Adrenal gland (tissue), 12 donors: ENCODE data around the gene PROK1. TPM values are rescaled to one million over a fixed set of nuclear protein-coding genes. Genes with fewer than 3 reads are reported as not detected.
A peak's percentile ranks its signal among the peaks of the same experiment; 100 is the strongest.

Experiments used
- DNase-seq, 7 donors: peaks; one replicate each; pipeline ENCODE4 v3.0.0-alpha.2; 2019 to 2020
- H3K27ac ChIP-seq, 5 donors: fragments of 200-600 bp; sonication (generic) in 4 of 5; 1 replicate in 3 of 5; 2 replicates in 2 of 5; pipeline versions ENCODE4 v1.5.1 to v1.8.0; 2016 to 2020; ENCODE audit warnings: mild to moderate bottlenecking in 1 of 5
- H3K27me3 ChIP-seq: fragments of 200-600 bp; 2 replicates; pipeline ENCODE4 v1.8.0; 2021
- H3K36me3 ChIP-seq, 2 donors: fragments of 200-600 bp; replicated peaks in 1 of 2; 1 replicate in 1 of 2; 2 replicates in 1 of 2; pipeline versions ENCODE4 v1.5.1 to v1.8.0; 2018 to 2022
- H3K4me1 ChIP-seq, 2 donors: fragments of 200-600 bp; replicated peaks in 1 of 2; 1 replicate in 1 of 2; 2 replicates in 1 of 2; pipeline versions ENCODE4 v1.5.1 to v1.8.0; 2018 to 2021
- H3K4me3 ChIP-seq, 4 donors: fragments of 200-600 bp; sonication (generic) in 3 of 4; one replicate each; pipeline ENCODE4 v1.5.1; 2016 to 2018
- H3K9me3 ChIP-seq, 3 donors: fragments of 200-600 bp; sonication (generic) in 1 of 3; replicated peaks in 1 of 3; 1 replicate in 2 of 3; 2 replicates in 1 of 3; pipeline versions ENCODE4 v1.5.1 to v1.8.0; 2016 to 2021
- CTCF ChIP-seq, 6 experiments: fragments of 450-650 bp in 4 of 6; fragments of 200-600 bp in 2 of 6; sonication (generic) in 1 of 6; IDR thresholded peaks; 1 replicate in 5 of 6; 2 replicates in 1 of 6; pipeline versions ENCODE4 v1.5.1 to v1.8.0; 2016 to 2021; ENCODE audit warnings: antibody characterized with exemption in 6 of 6, mild to moderate bottlenecking in 2 of 6, moderate library complexity in 1 of 6
- POLR2A ChIP-seq, 2 donors: fragments of 450-650 bp; IDR thresholded peaks; one replicate each; pipeline ENCODE4 v1.6.1; 2017; ENCODE audit warnings: antibody characterized with exemption in 2 of 2, mild to moderate bottlenecking in 2 of 2, moderate library complexity in 1 of 2
- WGBS, 4 donors: extraction: QIAGEN DNeasy Blood & Tissue Kit in 2 of 4; methylation state at CpG; one replicate each; pipeline versions ENCODE4 v1.1.5 to v1.1.7; 2013 to 2017; 5-methylcytosine and 5-hydroxymethylcytosine counted together
- intact Hi-C, 2 donors: fragments of 100-400 bp; cut with DNase I; formaldehyde crosslinking; loops; one replicate each; pipeline versions ENCODE4 v1.14.1 to v1.15.0; 2022 to 2023
- polyA plus RNA-seq, 3 donors: library from polyadenylated mRNA; stranded (reverse); fragments of 200-250 nt in 2 of 3; fragments of 350-450 nt in 1 of 3; fragmentation: Illumina TruSeq in 1 of 3; extraction: RNeasy Lipid Tissue Mini Kit (QIAGEN cat#74804) in 1 of 3; gene quantifications; one replicate each; pipeline ENCODE4 v1.2.3, GENCODE V29; 2013 to 2014
- total RNA-seq, 9 donors: library from RNA; depleted of rRNA in 4 of 9; stranded (reverse); fragments of >200 nt in 4 of 9; fragments of 120-200 nt in 1 of 9; fragmentation: NEBNext Ultra II Directional in 1 of 9; extraction: Animal tissue kit (Norgen Biotek cat#: 25700) in 1 of 9; gene quantifications; one replicate each; pipeline versions ENCODE4 v1.1.0 to v1.2.4, GENCODE V29; 2013 to 2023
- donor health status: healthy with polysubstance abuse.
- donor health status: Bipolar disorder and iron deficiency.
- donor health status: DM: yes; HTN: yes; CAD: no.
- donor health status: DM: no; HTN: no; CAD: no.
- donor health status: DM: no; HTN: no; CAD: no.
- donor health status: DM: yes; HTN: yes; CAD: no.

The PROK1 gene
- total and polyA plus RNA-seq, 12 donors = 0.76 to 12.9 (median 5.0) TPM; not detected in 1

GRCh38 chr1:110495926-110496600 lies 45.1 kb downstream of the PROK1 start:
- no peaks in the 10 kb centered on the region for H3K9me3 ChIP-seq
- 23 to 26% (median 24%) methylated on average over 8 of the region's 8 CpGs for WGBS, 4 donors
- H3K27me3 ChIP-seq = no peaks in the 10 kb centered on the region
- no peaks in the 10 kb centered on the region for H3K36me3 ChIP-seq
- H3K4me1 ChIP-seq = peaks cover 12 to 13% of the 10 kb centered on the region in 2 donors
- intact Hi-C loops = loop anchor here (10.0 kb wide), 2 partner anchors 81 to 291 kb away; no protein-coding TSS in a partner anchor
- H3K4me3 ChIP-seq = no peak overlapping the region
- DNase-seq = peak; percentile 77 to 95 (median 88)
- H3K27ac ChIP-seq = no peak overlapping the region
- TF ChIP-seq CTCF (IDR thresholded peaks at IDR 0.05) = peak; percentile 88 to 98 (median 93)
- TF ChIP-seq POLR2A (IDR thresholded peaks at IDR 0.05) = no peak

GRCh38 chr1:110498270-110498669 lies 47.3 kb downstream of the PROK1 start:
- TF ChIP-seq CTCF (IDR thresholded peaks at IDR 0.05) (no peak), POLR2A (IDR thresholded peaks at IDR 0.05) (no peak)
- intact Hi-C loops = loop anchor here (10.0 kb wide), 2 partner anchors 83 to 293 kb away; no protein-coding TSS in a partner anchor
- no peak for DNase-seq
- H3K36me3 ChIP-seq = no peaks in the 10 kb centered on the region
- H3K4me3 ChIP-seq = no peak overlapping the region
- no peaks in the 10 kb centered on the region for H3K27me3 ChIP-seq
- no peaks in the 10 kb centered on the region for H3K9me3 ChIP-seq
- peaks cover under 1 to 1% of the 10 kb centered on the region in 2 donors for H3K4me1 ChIP-seq
- no peak overlapping the region for H3K27ac ChIP-seq
- 73 to 86% (median 77%) methylated on average over 6 of the region's 6 CpGs for WGBS, 4 donors

GRCh38 chr1:110501488-110502132 lies 50.7 kb downstream of the PROK1 start:
- 77 to 86% (median 79%) methylated on average over 6 of the region's 6 CpGs for WGBS, 4 donors
- TF ChIP-seq POLR2A (IDR thresholded peaks at IDR 0.05) (no peak), CTCF (IDR thresholded peaks at IDR 0.05) (no peak)
- no peak for DNase-seq
- H3K27ac ChIP-seq = no peak overlapping the region
- H3K4me3 ChIP-seq = no peak overlapping the region
- no peaks in the 10 kb centered on the region for H3K36me3 ChIP-seq
- no peaks in the 10 kb centered on the region for H3K9me3 ChIP-seq
- no peaks in the 10 kb centered on the region for H3K4me1 ChIP-seq
- intact Hi-C loops = no loop called here
- H3K27me3 ChIP-seq = no peaks in the 10 kb centered on the region

GRCh38 chr1:110502402-110503151 lies 51.6 kb downstream of the PROK1 start:
- no peak overlapping the region for H3K27ac ChIP-seq
- no peak for DNase-seq
- H3K4me3 ChIP-seq = no peak overlapping the region
- H3K36me3 ChIP-seq = no peaks in the 10 kb centered on the region
- H3K27me3 ChIP-seq = no peaks in the 10 kb centered on the region
- TF ChIP-seq POLR2A (IDR thresholded peaks at IDR 0.05) = no peak
- no peak for TF ChIP-seq CTCF (IDR thresholded peaks at IDR 0.05)
- no peaks in the 10 kb centered on the region for H3K4me1 ChIP-seq
- intact Hi-C loops = no loop called here
- 59 to 68% (median 66%) methylated on average over 8 of the region's 8 CpGs for WGBS, 4 donors
- no peaks in the 10 kb centered on the region for H3K9me3 ChIP-seq
